Skin of body (tissue), 2 donors: Measurements from ENCODE around the gene OPN3. TPM values are rescaled to one million over a fixed set of nuclear protein-coding genes. Genes with fewer than 3 reads are reported as not detected.

ENCODE experiments used
- DNase-seq: peaks from one replicate; lab custom pipeline; 2025; lab: John Stamatoyannopoulos, UW
- total RNA-seq: library from RNA; depleted of rRNA; stranded (reverse); fragments of >200 nt; gene quantifications from one replicate; pipeline ENCODE4 v1.2.3, GENCODE V29; 2014

The OPN3 gene
- total RNA-seq, 1 donor from 2014 or later = 11.9 TPM

DNA sequence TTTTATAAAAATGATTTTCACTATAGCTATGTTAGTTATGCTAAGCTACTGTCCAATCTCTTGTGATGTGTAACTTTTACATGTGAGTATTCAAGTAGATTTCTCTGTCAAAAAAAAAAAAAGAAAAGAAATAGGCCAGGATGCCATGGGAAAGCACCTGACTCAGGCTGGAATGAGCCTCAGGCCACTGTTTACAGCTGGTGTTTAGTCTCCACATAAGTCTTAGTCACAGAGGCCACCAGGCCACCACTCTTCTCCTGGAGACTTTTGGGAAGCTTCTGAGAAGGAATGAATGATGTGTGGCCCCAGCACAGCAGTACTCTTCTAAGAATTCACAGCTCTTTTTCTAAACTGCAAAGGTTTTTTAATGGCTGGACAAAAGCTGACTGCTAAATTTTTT lies 48.9 kb downstream of the OPN3 start:
- DNase-seq = no peak

DNA sequence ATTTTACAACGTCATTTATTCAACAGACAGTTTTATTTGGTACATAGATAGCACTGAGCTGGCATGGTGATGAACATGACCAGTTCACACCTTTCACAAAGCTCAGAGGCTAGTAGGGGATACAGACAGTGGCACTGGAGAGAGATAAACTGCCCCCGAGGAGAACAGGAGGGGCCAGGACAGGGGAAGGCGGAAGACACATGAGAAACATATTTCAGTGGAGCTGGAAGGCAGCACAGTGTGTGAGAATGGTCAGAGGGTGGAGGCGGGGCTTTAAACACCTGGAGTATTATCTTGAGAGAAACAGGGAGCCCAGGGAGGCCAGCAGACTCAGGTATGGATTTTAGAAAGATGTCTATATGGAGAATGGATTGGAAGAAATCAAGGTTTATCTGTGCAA lies 49.5 kb downstream of the OPN3 start:
- no peak for DNase-seq

DNA sequence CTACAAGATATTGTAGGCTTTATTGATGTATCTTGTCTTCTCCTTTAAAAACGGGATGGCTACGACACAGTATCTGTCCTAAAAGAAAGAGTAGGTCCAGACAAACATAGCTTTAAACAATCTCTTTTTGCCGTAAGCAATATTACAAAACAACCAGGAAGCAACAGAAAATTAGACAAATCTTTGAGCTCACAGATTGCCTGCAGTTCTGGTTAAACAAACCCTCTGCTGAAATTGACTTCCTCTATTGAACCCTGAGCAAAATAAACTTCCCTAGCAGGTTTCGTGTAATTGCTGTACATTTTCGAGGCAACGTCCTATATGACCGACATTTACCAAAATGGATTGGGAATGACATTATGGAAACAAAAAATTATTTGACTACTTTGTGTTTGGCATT lies 50.6 kb downstream of the OPN3 start:
- no peak for DNase-seq

DNA sequence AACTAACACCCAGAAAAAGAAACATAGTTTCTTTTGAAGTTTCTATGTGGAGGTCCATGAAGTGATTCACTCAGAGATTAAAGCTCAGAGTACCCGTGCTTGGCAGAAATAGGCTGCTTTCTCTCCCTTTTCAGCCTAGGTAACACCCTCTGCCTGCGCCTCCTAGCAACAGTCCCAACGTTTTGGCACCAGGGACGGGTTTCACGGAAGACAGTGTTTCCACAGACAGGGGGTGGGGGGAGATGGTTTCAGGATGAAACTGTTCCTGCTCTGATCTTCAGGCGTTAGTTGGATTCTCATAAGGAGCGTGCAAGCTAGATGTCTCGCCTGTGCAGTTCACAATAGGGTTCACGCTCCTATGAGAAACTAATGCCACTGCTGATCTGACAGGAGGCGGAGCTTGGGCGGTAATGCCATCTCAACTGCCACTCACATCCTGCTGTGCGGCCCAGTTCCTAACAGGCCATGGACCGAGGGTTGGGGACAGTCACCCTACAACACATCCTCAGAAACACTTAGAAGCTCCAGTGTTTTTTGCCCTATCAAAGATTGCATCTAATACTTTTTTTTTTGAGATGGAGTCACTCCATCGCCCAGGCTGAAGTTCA lies 53.2 kb downstream of the OPN3 start:
- no peak for DNase-seq

DNA sequence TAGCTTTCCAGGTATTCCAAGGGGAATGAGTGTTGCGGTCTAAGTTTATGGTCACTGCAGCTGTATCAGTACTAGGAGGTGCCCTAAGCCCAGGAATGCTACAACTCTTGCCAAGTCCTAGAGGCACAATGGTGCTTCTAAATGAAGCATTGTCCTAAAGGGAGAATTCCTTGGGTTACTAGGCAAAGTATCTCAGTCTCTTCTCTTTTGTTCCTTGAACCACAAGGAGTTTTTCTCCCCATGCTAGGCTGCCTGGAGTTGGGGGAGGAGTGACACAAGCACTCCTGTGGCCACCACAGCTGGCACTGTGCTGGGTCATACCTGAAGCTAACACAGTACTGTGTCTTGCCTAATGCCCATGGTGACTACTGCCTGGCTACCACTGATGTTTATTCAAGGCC lies 57.2 kb downstream of the OPN3 start:
- DNase-seq = no peak

DNA sequence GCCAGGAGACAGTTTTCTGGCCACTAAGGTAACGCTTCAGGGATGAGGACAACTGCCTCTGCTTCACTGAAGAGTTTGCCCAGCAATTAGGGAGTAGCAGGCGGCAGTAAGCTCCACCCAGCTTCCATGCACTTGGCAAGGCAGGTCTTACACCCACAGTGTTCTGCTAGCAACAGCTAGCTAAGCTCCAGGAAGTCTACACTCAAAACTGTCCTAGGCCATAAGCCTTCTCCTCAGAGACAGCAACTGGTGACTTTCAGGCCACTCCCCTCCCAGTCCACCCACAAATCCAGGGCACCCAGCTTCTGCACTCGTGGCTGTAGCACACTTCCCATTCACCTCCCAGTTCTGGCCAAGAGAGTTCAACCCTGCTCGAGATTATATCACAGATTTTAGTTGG lies 60.7 kb downstream of the OPN3 start:
- DNase-seq = no peak

DNA sequence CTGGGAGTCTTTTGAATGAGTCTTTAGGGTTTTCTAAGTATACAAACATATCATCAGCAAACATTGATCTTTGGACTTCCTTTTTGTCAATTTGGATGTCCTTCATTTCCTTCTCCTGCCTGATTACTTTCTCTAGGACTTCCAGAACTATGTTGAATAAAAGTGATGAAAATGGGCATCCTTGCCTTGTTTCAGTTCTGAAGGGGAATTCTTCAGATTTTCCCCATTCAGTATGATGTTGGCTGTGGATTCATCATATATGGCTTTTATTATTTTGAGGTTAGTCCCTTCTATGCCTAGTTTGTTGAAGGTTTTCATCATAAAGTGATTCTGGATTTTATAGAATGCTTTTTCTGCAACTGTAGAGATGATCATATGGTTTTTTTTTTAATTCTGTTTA lies 66.0 kb downstream of the OPN3 start:
- no peak for DNase-seq

DNA sequence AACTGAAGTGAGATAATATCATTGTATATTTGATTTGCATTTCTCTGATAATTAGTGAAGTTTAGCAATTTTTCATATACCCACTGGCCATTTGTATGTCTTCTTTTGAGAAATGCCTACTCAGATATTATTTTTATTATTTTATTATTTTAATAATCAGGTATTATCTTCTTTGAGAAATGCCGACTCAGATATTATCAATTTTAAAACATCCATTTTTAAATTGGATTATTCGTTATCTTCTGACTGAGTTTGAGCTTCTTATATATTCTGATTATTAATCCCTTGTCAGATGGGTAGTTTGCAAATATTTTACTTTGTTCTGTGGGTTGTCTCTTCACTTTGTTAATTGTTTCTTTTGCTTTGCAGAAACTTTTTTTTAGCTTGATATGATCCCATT lies 70.3 kb downstream of the OPN3 start:
- no peak for DNase-seq

DNA sequence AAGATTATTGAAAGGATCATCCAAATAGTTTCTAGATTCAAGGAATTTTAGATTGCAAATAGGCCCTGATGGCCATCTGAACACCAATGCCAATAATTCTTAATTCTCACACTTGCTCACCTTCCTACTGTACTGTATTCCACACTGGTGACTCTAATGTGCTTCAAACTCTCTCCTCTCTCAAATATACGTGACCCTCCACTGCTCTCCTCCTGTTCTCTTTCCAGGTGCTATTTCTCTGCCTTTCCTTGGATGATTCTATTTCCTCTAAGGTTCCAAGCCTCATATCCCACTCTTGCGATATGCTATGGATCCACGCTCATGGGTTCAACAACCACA lies 79.4 kb downstream of the OPN3 start:
- DNase-seq = no peak

DNA sequence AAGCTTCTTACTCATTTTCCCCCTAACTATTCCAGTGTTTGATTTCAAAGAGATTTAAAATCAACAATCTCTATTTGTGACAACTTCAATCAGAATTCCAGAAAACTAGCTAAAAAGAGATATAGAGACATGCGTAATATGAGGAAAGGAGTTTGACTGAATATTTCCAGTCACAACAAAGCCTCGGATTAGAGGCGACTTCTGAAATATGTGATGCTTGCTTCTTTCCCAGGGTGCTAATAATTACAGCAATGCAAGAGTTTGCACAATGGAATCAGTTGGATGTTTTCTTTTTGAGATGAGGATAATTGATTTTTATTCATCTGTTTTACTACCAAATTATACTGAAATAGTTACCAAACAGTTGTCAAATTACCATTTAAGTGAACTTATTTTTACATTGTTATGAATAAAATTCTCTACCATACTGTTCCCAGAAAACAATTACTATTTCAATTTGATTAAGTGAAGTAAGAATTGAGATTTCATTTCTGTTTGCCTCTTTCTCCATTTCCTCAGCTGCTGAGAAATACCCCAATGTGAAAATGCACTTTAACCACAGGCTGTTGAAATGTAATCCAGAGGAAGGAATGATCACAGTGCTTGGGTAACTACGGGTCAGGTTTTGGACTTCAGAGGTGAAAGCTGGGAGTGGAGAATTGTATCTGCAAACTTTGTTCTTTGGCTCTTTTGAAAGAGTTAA lies 79.9 kb downstream of the OPN3 start:
- no peak for DNase-seq

DNA sequence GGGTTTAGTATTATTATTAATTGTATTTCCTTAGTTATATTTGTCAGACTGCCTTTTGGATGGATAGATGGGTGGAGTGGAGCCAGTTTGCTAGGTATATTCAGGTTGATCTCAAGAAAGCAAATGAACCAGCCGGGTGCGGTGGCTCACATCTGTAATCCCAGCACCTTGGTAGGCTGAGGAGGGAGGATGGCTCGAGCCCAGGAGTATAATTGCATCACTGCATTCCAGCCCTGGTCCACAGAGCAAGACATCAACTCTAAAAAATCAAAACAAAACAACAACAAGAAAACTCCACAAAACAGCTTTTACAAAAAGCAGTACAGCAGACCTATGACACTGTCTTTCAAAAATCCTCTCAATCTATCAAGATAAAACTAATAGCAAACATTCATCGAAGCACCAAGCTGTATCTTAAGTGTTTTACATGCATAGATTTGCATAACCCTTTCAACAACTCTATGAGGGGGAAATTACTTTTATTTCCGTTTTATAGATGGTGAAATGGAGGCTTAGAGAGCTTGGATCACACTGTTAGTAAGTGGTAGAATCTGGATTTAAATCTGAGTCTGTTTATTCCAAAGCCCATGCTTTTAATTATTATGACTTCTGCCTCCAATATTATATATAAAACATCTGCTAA lies 82.5 kb downstream of the OPN3 start:
- DNase-seq = peak; percentile 42

DNA sequence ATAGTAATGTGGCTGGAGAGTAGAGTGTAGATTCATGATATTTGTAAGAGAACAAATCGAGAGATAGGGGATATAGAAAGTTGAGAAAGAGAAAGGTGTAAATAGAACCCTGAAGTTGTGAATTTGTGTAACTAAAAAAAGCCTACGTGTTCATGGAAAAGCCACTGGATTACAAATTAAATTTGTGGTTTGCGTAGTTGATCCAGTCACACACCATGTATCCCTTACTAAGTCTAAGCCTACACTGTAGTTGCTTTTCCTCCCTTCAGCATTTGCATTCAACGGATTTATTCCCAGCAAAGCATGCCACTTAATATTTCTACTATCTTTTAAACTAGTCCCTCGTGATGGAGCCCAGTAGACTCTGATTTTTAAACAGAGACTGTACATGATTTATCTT lies 83.1 kb downstream of the OPN3 start:
- DNase-seq = no peak

DNA sequence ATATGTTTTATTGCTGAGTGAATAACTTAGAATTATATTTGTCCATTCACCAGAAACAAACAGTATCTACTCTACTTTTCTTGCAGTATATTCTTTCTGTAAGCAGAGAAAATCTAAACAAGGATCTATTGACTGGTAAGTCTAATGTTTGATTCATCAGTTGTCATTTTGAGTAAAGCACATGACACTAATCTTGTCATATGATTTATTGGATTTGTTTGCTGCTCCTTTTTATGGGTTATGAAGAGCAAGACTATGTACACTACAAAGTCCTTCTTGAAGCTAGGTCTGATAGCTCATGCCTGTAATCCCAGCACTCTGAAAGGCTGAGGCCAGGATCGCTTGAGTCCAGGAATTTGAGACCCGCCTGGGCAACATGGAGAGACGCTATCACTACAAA lies 84.6 kb downstream of the OPN3 start:
- DNase-seq = no peak

DNA sequence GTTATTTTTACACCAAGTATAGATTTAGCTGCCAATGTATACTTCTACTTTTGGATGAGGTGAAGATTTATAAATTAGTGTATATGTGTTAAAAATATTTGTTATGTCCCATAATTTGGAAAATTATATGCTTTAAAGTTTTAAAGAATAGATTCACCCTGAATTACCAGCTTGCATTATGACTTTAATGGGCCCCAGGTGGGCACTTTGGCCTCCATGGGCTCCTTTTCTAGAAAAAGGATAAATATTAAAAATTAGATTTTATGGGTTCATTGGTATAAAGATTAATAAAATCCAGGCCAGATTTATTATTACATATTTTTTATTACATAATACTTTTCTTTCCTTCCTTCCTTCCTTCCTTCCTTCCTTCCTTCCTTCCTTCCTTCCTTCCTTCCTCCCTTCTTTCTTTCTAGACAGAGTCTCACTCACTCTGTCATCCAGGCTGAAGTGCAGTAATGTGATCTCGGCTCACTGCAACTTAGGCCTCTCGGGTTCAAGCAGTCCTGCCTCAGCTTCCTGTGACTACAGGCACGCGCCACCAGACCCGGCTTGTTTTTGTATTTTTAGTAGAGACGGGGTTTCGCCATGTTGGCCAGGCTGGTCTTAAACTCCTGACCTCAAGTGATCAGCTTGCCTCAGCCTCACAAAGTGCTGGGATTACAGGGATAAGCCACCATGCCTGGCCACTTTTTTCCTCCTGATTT lies 86.1 kb downstream of the OPN3 start:
- DNase-seq = no peak

DNA sequence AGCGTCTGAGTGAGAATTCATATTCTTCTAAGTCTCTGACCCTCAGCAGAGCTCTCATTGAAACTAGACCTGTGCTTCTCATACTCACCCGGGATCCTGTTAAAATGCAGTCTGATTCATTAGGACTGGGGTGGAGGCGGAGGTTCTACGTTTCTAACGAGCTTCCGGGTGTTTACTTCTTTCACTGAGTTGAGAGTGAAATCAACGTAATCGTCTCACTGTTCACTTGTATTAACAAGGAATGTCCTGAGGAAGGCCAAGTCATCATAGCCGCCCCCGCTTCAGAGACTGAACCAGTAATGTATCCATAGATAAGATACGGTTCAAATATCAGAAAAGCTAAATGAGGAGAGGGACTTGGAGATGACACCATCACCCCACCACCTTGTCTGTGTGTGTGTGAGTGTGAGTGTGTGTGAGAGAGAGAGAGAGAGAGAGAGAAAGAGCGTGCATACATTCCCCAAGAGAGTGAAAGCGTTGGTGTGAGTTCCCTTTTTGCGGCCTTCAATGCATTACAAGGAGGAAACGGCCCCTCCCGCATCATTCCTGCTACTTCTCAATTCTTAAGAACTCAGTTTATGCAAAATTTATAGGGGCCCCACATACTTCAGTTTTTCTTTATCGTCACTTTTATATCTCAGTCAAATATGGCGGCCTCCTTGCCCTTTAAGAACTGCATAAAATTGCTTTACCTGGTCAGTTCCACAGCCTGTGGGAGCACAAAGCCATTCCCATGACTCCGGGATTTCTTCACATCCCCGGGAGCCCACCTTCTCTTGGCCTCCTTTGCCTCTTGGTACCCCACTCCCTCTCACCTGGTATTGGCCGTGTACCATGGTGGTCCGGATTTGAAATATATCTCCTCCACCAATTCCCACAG lies 88.2 kb downstream of the OPN3 start:
- no peak for DNase-seq

DNA sequence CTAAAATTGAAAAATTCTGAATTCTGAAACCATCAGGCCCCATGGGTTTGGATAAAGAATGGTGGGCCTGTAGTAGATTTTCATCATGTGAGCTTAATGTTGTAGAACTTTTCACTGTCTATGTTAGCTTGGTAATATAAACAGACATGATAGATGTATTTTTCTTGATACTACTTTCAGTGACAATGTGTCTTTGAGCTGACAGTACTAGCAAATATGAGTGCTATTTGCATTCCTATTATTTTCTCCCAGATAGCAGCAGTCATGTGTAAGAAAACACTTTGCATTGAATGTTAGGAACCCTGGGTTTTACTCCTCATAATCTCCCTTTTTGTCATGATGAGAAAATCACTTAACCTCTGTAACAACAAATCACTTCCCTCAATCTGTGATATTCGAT lies 89.9 kb downstream of the OPN3 start:
- no peak for DNase-seq

DNA sequence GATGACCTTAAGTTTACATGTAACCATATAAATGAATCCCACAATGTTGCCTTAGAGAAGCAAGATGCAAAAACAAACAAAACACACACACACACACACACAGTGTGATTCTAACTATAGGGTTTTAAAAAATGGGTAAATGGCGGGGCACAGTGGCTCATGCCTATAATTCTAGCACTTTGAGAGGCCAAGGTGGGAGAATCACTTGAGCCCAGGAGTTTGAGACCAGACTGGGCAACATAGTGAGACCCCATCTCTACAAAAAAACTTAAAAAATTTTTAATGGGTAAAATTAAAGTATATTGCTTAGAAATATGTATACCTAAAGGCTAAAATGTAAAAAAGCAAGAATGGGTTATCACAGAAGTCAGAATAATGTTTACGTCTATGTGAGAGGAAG lies 92.2 kb downstream of the OPN3 start:
- DNase-seq = no peak
